Measurements from ENCODE around the gene TMEM117.

DNA sequence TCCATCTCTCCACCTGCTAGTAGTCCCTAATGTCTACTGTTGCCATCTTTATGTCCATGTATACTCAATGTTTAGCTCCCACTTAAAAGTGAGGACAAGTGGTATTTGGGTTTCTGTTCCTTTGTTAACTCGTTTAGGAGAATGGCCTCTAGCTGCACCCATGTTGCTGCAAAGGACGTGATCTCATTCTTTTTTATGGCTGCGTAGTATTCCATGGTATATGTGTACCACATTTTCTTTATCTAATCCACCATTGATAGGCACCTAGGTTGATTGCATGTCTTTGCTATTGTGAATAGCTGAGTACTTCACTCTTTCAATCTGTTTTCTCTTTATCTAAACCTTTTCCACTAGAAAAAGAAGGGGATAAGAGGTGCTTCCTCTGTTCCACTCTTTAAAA lies 130.0 kb downstream of the TMEM117 start:
- TF ChIP-seq ESRRG (CRISPR knock-in tag; IDR thresholded peaks at IDR 0.05) (no peak), ZFP3 (CRISPR knock-in tag; IDR thresholded peaks at IDR 0.05) (no peak), ISL1 (CRISPR knock-in tag; IDR thresholded peaks at IDR 0.05) (no peak), BACH2 (CRISPR knock-in tag; IDR thresholded peaks at IDR 0.05; ENCODE audit: borderline replicate concordance) (no peak), CREB5 (CRISPR knock-in tag; IDR thresholded peaks at IDR 0.05; ENCODE audit: low read depth) (no peak)
- TF ChIP-seq, protein P1, sequence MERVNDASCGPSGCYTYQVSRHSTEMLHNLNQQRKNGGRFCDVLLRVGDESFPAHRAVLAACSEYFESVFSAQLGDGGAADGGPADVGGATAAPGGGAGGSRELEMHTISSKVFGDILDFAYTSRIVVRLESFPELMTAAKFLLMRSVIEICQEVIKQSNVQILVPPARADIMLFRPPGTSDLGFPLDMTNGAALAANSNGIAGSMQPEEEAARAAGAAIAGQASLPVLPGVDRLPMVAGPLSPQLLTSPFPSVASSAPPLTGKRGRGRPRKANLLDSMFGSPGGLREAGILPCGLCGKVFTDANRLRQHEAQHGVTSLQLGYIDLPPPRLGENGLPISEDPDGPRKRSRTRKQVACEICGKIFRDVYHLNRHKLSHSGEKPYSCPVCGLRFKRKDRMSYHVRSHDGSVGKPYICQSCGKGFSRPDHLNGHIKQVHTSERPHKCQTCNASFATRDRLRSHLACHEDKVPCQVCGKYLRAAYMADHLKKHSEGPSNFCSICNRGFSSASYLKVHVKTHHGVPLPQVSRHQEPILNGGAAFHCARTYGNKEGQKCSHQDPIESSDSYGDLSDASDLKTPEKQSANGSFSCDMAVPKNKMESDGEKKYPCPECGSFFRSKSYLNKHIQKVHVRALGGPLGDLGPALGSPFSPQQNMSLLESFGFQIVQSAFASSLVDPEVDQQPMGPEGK (CRISPR knock-in tag; IDR thresholded peaks at IDR 0.05; ENCODE audit: borderline replicate concordance): no peak

Measured in SK-N-SH treated with all-trans-retinoic acid at 6 μM for 48 hours (cell line).